GM19035 (cell line): Measurements from ENCODE around the gene NLRC3.
"Not testable (repeated sequence)": the region's sequence is repeated elsewhere in the genome, so short reads cannot be mapped to it uniquely, and the experiment has no call there.

Experiments used
- ATAC-seq: cut with Tn5 transposase; IDR thresholded peaks from one replicate; pipeline ENCODE4 v1.9.1; 2021; ENCODE audit not compliant: unreplicated experiment

Gene NLRC3

GRCh38 chr16:3519581-3519980 is 57.6 kb downstream of the NLRC3 start:
- no peak for ATAC-seq

GRCh38 chr16:3518986-3519348 is 58.2 kb downstream of the NLRC3 start:
- no peak for ATAC-seq

- ATAC-seq = no peak
Observed at GRCh38 chr16:3518292-3518985, 58.8 kb downstream of the NLRC3 start.

- no peak for ATAC-seq
Observed at GRCh38 chr16:3515897-3516296, 61.3 kb downstream of the NLRC3 start.

- ATAC-seq = no peak
Observed at GRCh38 chr16:3514621-3515020, 62.6 kb downstream of the NLRC3 start.

- ATAC-seq = no peak
Observed at GRCh38 chr16:3513892-3514583, 63.2 kb downstream of the NLRC3 start.

GRCh38 chr16:3511286-3512180 is 65.7 kb downstream of the NLRC3 start:
- no peak for ATAC-seq

GRCh38 chr16:3510416-3510815 is 66.8 kb downstream of the NLRC3 start:
- no peak for ATAC-seq

- ATAC-seq = no peak
Observed at GRCh38 chr16:3509470-3509928, 67.7 kb downstream of the NLRC3 start.

GRCh38 chr16:3508736-3509135 is 68.5 kb downstream of the NLRC3 start:
- no peak for ATAC-seq

- no peak for ATAC-seq
Observed at GRCh38 chr16:3503523-3503922, 73.7 kb downstream of the NLRC3 start.

GRCh38 chr16:3501783-3502400 is 75.3 kb downstream of the NLRC3 start:
- no peak for ATAC-seq

- ATAC-seq = not testable (repeated sequence)
Observed at GRCh38 chr16:3501412-3501761, 75.8 kb downstream of the NLRC3 start.

- ATAC-seq = no peak
Observed at GRCh38 chr16:3498988-3499387, 78.2 kb downstream of the NLRC3 start.

GRCh38 chr16:3497771-3498170 is 79.4 kb downstream of the NLRC3 start:
- no peak for ATAC-seq

- ATAC-seq = no peak
Observed at GRCh38 chr16:3496386-3496785, 80.8 kb downstream of the NLRC3 start.

- no peak for ATAC-seq
Observed at GRCh38 chr16:3495176-3495575, 82.0 kb downstream of the NLRC3 start, which contains the start of gene C16orf90. C16orf90 (minus strand) TSS chr16:3495489; CDS start chr16:3495421, 68 bp downstream.

- ATAC-seq = no peak
Observed at GRCh38 chr16:3494386-3494973, 82.7 kb downstream of the NLRC3 start.

- ATAC-seq = no peak
Observed at GRCh38 chr16:3492356-3492755, 84.8 kb downstream of the NLRC3 start.

GRCh38 chr16:3490911-3491629 is 86.1 kb downstream of the NLRC3 start:
- no peak for ATAC-seq
